Lung (tissue), 12 donors: ENCODE results near the gene MED27. TPM values are rescaled to one million over a fixed set of nuclear protein-coding genes. Genes with fewer than 3 reads are reported as not detected.

Source experiments
- ATAC-seq: fragments of 200-7000 bp; cut with Tn5 transposase; one replicate; pipeline ENCODE4 v1.9.1; 2020; ENCODE audit warnings: moderate number of reproducible peaks; ENCODE audit not compliant: insufficient read depth, low FRiP score
- DNase-seq, 3 donors: peaks; one replicate each; pipeline ENCODE4 v3.0.0-alpha.2; 2013 to 2017
- H3K27ac ChIP-seq, 2 donors: one replicate each; pipeline ENCODE4 v1.5.1; 2013; ENCODE audit warnings: mild to moderate bottlenecking in 2 of 2, moderate library complexity in 2 of 2, control low read depth in 1 of 2, inconsistent platforms in 1 of 2, low read depth in 1 of 2, low read length in 1 of 2
- H3K27me3 ChIP-seq, 3 donors: one replicate each; pipeline ENCODE4 v1.5.1; 2013; ENCODE audit warnings: low read length in 2 of 3; ENCODE audit not compliant: control insufficient read depth in 3 of 3, insufficient read depth in 3 of 3
- H3K36me3 ChIP-seq, 4 donors: one replicate each; pipeline ENCODE4 v1.5.1; 2013; ENCODE audit warnings: low read length in 4 of 4, mild to moderate bottlenecking in 1 of 4, moderate library complexity in 1 of 4; ENCODE audit not compliant: control insufficient read depth in 4 of 4, insufficient read depth in 4 of 4
- H3K4me1 ChIP-seq, 5 donors: one replicate each; pipeline ENCODE4 v1.5.1; 2013; ENCODE audit warnings: low read length in 5 of 5, mild to moderate bottlenecking in 2 of 5, moderate library complexity in 1 of 5; ENCODE audit not compliant: control insufficient read depth in 5 of 5, insufficient read depth in 5 of 5
- H3K4me3 ChIP-seq: one replicate; pipeline ENCODE4 v1.5.1; 2013; ENCODE audit warnings: mild to moderate bottlenecking, control low read depth, moderate library complexity
- H3K9ac ChIP-seq, 2 donors: one replicate each; pipeline ENCODE4 v1.5.1; 2013; ENCODE audit warnings: low read length in 2 of 2, control low read depth in 1 of 2; ENCODE audit not compliant: insufficient read depth in 1 of 2
- H3K9me3 ChIP-seq, 4 donors: one replicate each; pipeline ENCODE4 v1.5.1; 2013; ENCODE audit warnings: low read length in 3 of 4, mild to moderate bottlenecking in 1 of 4, moderate library complexity in 1 of 4; ENCODE audit not compliant: control insufficient read depth in 4 of 4, insufficient read depth in 3 of 4
- WGBS, 2 donors: extraction: QIAGEN DNeasy Blood & Tissue Kit; methylation state at CpG; one replicate each; pipeline ENCODE4 v1.1.7; 2013; 5-methylcytosine and 5-hydroxymethylcytosine counted together
- polyA plus RNA-seq, 2 donors: library from polyadenylated mRNA; stranded (reverse); fragments of 200-250 nt; gene quantifications; one replicate each; pipeline ENCODE4 v1.2.1, GENCODE V29; 2013
- total RNA-seq, 2 donors: library from RNA; depleted of rRNA in 1 of 2; stranded (reverse); fragments of >200 nt in 1 of 2; gene quantifications; one replicate each; pipeline ENCODE4 v1.2.1, GENCODE V29; 2014 to 2021
- TF ChIP-seq, protein P1 (sequence below): IDR thresholded peaks from 2 replicates; pipeline ENCODE4 v1.5.1; 2012; ENCODE audit warnings: mild to moderate bottlenecking; ENCODE audit errors: control extremely low read depth, extremely low read depth
- donor health status: control.
- donor health status: control.
- donor health status: Bipolar disorder and iron deficiency.
- donor health status: healthy.
- donor health status: DM: yes; HTN: yes; CAD: no.

The MED27 gene
- total and polyA plus RNA-seq, 4 donors: 9.8 to 22.3 (median 16.7) TPM

DNA sequence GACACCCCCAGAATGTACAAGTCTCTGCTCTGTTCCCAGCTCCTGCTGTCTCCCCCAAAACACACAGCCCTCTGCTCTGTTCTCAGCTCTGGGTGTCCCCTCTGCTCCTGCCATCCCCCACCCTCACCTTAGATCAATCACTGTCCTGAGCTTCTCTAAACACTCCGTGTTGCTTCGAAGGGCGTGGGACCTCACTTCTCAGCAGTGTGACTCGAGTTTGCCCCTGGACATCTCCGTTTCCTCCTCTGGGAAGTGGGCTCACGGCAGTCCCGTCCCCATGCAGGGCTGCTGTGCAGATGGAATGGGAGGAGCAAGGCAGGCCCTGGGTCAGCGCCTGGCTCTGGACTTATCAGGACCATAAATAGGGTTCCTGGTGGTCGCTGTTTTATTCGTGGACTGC is 241.8 kb downstream of the MED27 start:
- Histone ChIP-seq H3K4me3 (no peak overlapping the region), H3K27ac (no peak overlapping the region), H3K36me3 (no peaks in the 10 kb centered on the region), H3K27me3 (peaks cover 0 to 16% (median 0%) of the 10 kb centered on the region in 3 donors), H3K9ac (no peak overlapping the region), H3K9me3 (peaks cover 0 to 18% (median 5%) of the 10 kb centered on the region in 4 donors), H3K4me1 (peaks cover 0 to 14% (median 0%) of the 10 kb centered on the region in 5 donors)
- 36 to 53% methylated on average over 10 of the region's 10 CpGs for WGBS, 2 donors
- TF ChIP-seq, protein P1, sequence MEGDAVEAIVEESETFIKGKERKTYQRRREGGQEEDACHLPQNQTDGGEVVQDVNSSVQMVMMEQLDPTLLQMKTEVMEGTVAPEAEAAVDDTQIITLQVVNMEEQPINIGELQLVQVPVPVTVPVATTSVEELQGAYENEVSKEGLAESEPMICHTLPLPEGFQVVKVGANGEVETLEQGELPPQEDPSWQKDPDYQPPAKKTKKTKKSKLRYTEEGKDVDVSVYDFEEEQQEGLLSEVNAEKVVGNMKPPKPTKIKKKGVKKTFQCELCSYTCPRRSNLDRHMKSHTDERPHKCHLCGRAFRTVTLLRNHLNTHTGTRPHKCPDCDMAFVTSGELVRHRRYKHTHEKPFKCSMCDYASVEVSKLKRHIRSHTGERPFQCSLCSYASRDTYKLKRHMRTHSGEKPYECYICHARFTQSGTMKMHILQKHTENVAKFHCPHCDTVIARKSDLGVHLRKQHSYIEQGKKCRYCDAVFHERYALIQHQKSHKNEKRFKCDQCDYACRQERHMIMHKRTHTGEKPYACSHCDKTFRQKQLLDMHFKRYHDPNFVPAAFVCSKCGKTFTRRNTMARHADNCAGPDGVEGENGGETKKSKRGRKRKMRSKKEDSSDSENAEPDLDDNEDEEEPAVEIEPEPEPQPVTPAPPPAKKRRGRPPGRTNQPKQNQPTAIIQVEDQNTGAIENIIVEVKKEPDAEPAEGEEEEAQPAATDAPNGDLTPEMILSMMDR: no peak
- ATAC-seq: no peak
- no peak for DNase-seq

DNA sequence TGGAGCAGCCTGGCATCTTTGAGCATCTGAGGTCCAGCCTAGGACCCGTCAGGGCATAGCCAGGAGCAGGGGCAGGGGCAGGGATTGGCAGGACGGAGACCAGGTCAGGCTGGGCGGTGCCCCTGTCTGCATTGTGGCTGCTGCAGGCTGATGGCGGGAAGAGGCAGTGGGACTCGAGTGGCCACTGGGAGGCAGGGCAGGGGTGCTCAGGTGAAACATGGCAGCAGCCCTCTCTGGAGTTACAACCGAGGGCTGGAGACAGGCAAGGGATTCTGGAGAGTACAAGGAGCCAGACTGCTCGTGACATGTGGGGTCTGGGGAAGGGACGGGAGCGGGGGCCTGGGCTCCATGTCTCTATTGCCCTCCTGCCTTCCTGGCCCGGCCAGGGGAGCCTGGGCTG is 242.4 kb downstream of the MED27 start:
- TF ChIP-seq, protein P1: no peak
- DNase-seq (no peak), ATAC-seq (no peak)
- H3K27me3 ChIP-seq: peaks cover 0 to 12% (median 0%) of the 10 kb centered on the region in 3 donors
- peaks cover 0 to 14% (median 0%) of the 10 kb centered on the region in 5 donors for H3K4me1 ChIP-seq
- no peak overlapping the region for H3K4me3 ChIP-seq
- 48 to 64% methylated on average over 10 of the region's 10 CpGs for WGBS, 2 donors
- no peaks in the 10 kb centered on the region for H3K36me3 ChIP-seq
- peaks cover 0 to 18% (median 5%) of the 10 kb centered on the region in 4 donors for H3K9me3 ChIP-seq
- H3K27ac ChIP-seq: no peak overlapping the region
- no peak overlapping the region for H3K9ac ChIP-seq

DNA sequence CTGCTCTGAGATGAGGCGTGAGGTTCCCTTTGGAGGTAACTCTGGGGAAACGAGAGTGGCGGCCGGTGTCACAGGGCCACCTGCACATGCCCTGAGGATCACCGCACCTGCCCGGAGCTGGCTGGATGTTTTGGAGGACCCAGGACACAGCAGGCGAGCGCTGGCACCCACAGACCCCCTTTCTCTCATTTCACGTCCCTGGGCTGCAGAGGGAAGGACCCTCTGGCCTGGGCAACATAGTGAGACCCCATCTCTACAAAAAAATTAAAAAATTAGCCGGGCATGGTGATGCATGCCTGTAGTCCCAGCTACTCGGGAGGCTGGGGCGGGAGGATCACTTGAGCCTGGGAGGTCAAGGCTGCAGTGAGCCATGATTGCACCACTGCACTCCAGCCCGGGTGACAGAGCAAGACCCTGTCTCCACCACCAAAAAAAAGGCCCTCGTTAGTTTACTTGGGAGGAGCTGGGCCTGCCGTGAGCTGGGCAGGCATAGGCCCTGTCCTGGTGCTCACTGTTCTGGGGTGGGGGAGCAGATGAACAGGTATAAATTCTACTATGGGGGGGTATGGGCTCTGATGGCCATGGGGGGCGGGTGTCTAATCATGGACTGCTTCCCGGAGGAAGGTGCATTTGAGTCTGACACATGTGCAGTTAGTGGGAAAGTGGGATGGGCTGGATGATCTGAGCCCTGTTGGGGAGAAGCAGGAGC is 242.9 kb downstream of the MED27 start:
- Histone ChIP-seq H3K36me3 (no peaks in the 10 kb centered on the region), H3K27me3 (peaks cover 0 to 12% (median 0%) of the 10 kb centered on the region in 3 donors), H3K9ac (no peak overlapping the region), H3K4me1 (peaks cover 0 to 14% (median 0%) of the 10 kb centered on the region in 5 donors), H3K9me3 (peaks cover 0 to 18% (median 5%) of the 10 kb centered on the region in 4 donors), H3K27ac (no peak overlapping the region), H3K4me3 (no peak overlapping the region)
- DNase-seq: no peak
- WGBS, 2 donors: 90 to 93% methylated on average over 17 of the region's 17 CpGs
- ATAC-seq: no peak
- TF ChIP-seq, protein P1: no peak
